Activated T-helper 17 cell treated with anti-CD3 and anti-CD28 coated beads, Interleukin-2, amount 50 U/mL, for 72 hours (primary cell): ENCODE measurements around the gene SLC26A11. TPM values are rescaled to one million over a fixed set of nuclear protein-coding genes. Genes with fewer than 3 reads are reported as not detected.

Source experiments
- ATAC-seq: fragments of 150-1000 bp; cut with Tn5 transposase; replicated peaks from 2 replicates; pipeline ENCODE4 v1.10.0; 2021; ENCODE audit warnings: mild to moderate bottlenecking, moderate library complexity
- H3K27ac Mint-ChIP-seq: one replicate; pipeline ENCODE4 v1.8.0; 2022; ENCODE audit warnings: mixed read lengths
- H3K27me3 Mint-ChIP-seq: one replicate; pipeline ENCODE4 v1.8.0; 2022; ENCODE audit warnings: mixed read lengths
- H3K36me3 Mint-ChIP-seq: one replicate; pipeline ENCODE4 v1.8.0; 2022; ENCODE audit warnings: low read depth, mild to moderate bottlenecking, mixed read lengths
- H3K4me1 Mint-ChIP-seq: one replicate; pipeline ENCODE4 v1.8.0; 2022; ENCODE audit warnings: mixed read lengths
- H3K4me3 Mint-ChIP-seq: one replicate; pipeline ENCODE4 v1.8.0; 2022; ENCODE audit warnings: mild to moderate bottlenecking, mixed read lengths
- H3K9me3 Mint-ChIP-seq: one replicate; pipeline ENCODE4 v1.8.0; 2022; ENCODE audit warnings: mixed read lengths
- total RNA-seq, 2 donors: library from RNA; stranded (reverse); gene quantifications; one replicate each; pipeline ENCODE4 v1.2.3, GENCODE V29; 2022

The SLC26A11 gene
- total RNA-seq, 2 donors from 2014 or later, result 23.5 to 37.3 TPM

DNA sequence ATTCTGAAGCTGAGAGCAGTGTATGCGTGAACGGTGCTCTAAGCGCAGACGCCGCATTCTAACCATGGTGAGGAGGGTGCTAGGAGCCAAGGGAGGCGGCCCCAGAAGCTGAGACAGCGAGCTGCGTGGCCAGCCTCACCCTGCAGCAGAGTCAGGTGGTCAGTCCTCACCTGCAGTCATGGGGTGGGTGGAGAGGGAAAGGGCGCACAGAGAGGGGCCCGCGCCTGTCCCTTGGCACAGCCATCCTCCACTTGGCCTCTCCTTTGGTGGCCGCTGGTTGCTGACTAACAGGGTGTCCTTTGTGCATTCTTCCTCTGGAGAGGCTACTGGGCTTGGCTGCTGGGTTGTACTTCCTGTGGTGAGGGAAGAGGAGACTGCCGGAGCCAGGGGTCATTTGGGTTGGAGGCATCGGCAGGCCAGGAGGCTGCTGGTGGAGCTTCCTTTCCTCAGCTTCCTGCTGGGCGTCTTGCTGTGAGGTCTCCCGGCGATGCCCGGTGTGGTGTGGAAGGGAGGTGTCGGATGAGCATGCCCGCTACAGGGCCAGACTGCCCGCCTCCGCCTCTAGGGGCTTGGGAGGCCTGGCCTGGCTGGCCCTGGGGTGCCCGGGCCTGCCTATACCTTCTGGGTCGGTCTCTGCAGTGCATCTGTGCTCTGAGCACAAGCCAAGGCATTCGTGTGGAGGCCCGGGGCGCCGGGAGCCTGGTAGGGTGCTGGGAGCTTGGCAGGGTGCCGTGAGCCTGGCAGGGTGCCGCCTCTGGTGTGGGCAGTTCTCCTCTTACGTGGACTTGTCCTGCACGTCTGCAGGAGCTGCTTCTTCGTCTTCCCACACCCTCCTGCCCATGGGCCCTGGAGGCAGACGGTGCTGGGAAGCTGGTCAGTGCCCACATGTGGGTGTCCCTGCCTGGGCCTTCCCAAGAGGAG, 57.8 kb downstream of the SLC26A11 start:
- Mint-ChIP-seq H3K27me3 (no peaks in the 10 kb centered on the region), H3K4me3 (no peak overlapping the region), H3K36me3 (no peaks in the 10 kb centered on the region), H3K27ac (peak overlapping the region; percentile 54), H3K4me1 (peaks cover 23% of the 10 kb centered on the region), H3K9me3 (no peaks in the 10 kb centered on the region)
- ATAC-seq, result peak; percentile 13

DNA sequence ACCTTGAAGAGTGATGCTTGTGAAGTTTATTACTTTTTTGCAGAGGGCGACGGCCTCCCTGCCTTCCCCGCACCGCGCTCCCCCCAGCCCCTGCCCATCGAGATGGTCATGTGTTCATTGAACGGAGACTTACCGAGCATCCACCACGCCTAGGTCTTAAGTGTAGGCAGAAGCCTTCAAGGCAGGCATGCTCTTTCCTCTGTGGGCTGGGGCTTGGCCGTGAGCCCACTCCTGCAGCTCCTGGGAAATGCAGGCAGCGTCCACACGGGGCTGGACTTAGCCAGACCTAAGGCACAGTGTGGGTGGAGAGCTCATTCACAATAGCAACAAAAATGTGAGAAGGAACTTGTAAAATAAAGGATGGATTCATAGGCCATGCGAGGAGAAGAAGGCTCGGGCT, 59.7 kb downstream of the SLC26A11 start:
- no peak for ATAC-seq
- Mint-ChIP-seq H3K36me3 (no peaks in the 10 kb centered on the region), H3K4me3 (no peak overlapping the region), H3K4me1 (peaks cover 18% of the 10 kb centered on the region), H3K27ac (peak overlapping the region; percentile 64), H3K27me3 (no peaks in the 10 kb centered on the region), H3K9me3 (no peaks in the 10 kb centered on the region)

DNA sequence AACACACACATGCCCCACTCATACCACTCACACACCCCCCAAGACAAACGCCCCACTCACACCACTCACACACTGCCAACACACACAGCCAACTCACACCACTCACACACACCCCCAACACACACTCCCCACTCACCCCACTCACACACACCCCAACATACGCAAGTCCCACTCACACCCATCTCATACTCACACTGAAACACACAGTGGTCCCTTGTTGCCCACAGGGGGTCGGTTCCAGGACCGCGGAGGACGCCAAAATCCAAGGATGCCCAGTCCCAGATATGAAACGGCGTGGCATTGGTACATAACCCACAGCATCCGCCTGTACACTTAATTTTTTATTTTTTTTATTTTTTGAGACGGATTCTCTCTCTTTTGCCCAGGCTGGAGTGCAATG, 61.3 kb downstream of the SLC26A11 start:
- Mint-ChIP-seq H3K9me3 (no peaks in the 10 kb centered on the region), H3K27ac (no peak overlapping the region), H3K4me3 (no peak overlapping the region), H3K4me1 (peaks cover 10% of the 10 kb centered on the region), H3K27me3 (no peaks in the 10 kb centered on the region), H3K36me3 (no peaks in the 10 kb centered on the region)
- no peak for ATAC-seq

DNA sequence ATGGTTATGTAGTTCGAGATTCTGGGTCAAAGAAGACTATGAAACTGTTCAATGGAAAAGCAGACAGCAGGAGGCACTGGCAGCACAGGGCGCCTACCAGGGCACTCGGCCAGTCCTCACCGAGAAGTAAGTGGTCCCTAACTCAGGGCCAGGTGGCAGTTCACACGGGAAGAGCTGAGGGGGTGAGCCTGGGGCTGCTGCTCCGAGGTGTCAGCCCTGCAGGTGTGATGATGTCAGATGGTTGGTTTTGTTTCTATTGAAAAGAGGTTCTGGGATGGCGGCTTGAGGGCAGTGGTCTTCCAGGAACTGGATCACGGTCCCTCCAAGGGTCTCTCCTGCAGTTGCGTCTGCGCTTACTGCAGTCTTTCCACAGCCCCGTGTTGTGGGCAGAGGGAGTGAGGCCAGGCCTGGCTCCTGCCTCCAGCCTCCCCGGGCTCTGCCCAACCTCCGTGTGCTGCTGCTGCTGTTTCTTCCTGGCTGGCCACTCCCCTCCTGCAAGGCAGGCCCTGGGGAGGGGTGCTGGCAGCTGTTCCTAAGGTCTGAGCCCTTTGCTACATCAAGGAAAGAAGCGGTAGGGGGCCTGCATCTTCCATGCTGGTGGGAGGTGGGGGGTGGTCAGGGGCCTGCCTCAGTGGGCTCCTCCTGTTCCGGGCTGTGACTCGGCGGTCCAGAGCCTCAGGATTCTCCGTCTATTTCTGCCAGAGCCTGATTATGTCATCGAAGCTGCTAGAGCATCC, 63.1 kb downstream of the SLC26A11 start:
- Mint-ChIP-seq H3K27ac (peak overlapping the region; percentile 48), H3K9me3 (no peaks in the 10 kb centered on the region), H3K27me3 (no peaks in the 10 kb centered on the region), H3K36me3 (peaks cover 2% of the 10 kb centered on the region), H3K4me3 (no peak overlapping the region), H3K4me1 (peaks cover 9% of the 10 kb centered on the region)
- ATAC-seq, result no peak

DNA sequence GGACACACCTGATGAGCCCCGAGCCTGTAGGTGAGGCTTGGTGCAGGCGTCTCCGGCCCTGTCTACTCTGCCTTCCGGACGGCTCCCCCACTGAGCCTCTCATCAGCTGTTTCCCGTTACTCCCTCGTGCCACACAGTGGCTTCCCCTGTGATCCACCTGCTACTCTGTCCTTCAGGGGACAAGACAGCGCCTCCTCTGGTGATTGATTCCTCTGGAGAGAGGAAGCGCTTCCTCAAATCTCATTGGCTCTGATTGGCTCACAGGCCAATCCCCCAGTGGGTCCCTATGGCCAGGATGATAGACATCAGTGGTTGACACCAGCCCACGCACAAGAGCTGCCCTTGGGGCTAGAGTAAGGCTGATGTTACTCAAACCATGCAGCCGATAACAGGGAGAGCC, 64.4 kb downstream of the SLC26A11 start:
- no peak overlapping the region for H3K4me3 Mint-ChIP-seq
- H3K36me3 Mint-ChIP-seq, result peaks cover 15% of the 10 kb centered on the region
- ATAC-seq, result peak; percentile 23
- H3K27me3 Mint-ChIP-seq, result no peaks in the 10 kb centered on the region
- no peaks in the 10 kb centered on the region for H3K9me3 Mint-ChIP-seq
- H3K27ac Mint-ChIP-seq, result peak overlapping the region; percentile 79
- peaks cover 9% of the 10 kb centered on the region for H3K4me1 Mint-ChIP-seq

DNA sequence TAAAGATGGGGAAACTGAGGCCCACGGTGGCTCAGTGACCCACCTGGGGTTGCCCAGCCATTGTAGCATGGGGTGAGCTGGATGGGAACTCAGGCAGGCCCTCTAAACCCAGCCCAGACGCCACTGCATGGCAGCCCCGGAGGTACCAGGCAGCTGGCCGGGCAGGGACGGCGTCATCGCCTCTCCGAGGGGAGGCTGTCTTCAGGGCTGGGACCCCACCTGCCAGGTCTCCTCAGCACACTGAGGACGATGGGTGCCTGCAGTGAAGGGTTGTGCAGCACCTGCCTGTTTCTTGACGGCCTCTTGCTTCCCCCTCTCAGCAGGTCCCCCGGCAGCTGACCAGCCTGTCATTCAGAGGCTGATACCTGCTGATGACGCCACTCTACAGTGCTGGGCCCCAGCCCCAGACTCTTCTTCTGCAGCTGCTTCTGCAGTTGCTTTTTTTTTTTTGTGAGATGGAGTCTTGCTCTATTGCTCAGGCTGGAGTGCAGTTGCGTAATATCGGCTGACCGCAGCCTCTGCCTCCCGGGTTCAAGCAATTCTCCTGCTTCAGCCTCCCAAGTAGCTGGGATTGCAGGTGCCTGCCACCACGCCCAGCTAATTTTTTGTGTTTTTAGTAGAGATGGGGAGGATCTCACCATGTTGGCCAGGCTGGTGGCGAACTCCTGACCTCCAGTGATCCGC, 65.2 kb downstream of the SLC26A11 start:
- Mint-ChIP-seq H3K36me3 (peaks cover 23% of the 10 kb centered on the region), H3K27me3 (no peaks in the 10 kb centered on the region), H3K4me3 (no peak overlapping the region), H3K9me3 (no peaks in the 10 kb centered on the region), H3K4me1 (peaks cover 4% of the 10 kb centered on the region), H3K27ac (no peak overlapping the region)
- peak; percentile 8 for ATAC-seq

DNA sequence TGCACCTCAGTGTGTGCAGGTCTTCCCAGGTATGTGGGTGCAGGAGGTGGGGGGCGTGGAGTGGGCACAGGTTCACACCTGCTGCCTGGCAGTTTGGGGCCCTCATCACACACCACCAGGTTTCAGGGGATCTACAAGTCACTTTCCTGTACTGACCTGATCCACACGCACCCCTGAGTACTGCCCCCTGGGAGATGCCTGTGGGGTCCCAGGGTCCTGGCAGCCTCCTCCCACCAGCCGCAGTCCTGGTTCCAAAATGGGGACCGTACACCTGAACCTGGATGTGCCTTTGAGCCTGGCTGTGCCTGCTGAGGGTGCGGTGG, 66.4 kb downstream of the SLC26A11 start:
- H3K27ac Mint-ChIP-seq, result peak overlapping the region; percentile 28
- H3K4me3 Mint-ChIP-seq, result no peak overlapping the region
- peaks cover 4% of the 10 kb centered on the region for H3K4me1 Mint-ChIP-seq
- H3K36me3 Mint-ChIP-seq, result peaks cover 35% of the 10 kb centered on the region
- no peaks in the 10 kb centered on the region for H3K9me3 Mint-ChIP-seq
- ATAC-seq, result no peak
- no peaks in the 10 kb centered on the region for H3K27me3 Mint-ChIP-seq

DNA sequence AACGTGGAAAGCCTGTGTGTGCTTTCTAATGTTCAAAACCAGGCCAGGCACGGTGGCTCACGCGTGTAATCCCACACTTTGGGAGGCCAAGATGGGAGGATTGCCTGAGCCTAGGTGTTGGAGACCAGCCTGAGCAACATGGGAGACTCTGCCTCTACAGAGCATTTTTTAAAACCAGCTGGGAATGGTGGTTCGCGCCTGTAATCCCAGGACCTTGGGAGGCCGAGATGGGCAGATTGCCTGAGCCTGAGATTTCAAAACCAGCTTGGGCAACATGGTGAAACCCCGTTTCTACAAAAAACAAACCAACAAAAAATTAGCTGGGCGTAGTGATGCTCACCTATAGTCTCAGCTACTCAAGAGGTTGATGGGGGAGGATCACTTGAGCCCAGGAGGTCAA, 66.8 kb downstream of the SLC26A11 start:
- Mint-ChIP-seq H3K4me1 (peaks cover 4% of the 10 kb centered on the region), H3K4me3 (no peak overlapping the region), H3K9me3 (no peaks in the 10 kb centered on the region), H3K36me3 (peaks cover 40% of the 10 kb centered on the region), H3K27me3 (no peaks in the 10 kb centered on the region), H3K27ac (peak overlapping the region; percentile 69)
- no peak for ATAC-seq

DNA sequence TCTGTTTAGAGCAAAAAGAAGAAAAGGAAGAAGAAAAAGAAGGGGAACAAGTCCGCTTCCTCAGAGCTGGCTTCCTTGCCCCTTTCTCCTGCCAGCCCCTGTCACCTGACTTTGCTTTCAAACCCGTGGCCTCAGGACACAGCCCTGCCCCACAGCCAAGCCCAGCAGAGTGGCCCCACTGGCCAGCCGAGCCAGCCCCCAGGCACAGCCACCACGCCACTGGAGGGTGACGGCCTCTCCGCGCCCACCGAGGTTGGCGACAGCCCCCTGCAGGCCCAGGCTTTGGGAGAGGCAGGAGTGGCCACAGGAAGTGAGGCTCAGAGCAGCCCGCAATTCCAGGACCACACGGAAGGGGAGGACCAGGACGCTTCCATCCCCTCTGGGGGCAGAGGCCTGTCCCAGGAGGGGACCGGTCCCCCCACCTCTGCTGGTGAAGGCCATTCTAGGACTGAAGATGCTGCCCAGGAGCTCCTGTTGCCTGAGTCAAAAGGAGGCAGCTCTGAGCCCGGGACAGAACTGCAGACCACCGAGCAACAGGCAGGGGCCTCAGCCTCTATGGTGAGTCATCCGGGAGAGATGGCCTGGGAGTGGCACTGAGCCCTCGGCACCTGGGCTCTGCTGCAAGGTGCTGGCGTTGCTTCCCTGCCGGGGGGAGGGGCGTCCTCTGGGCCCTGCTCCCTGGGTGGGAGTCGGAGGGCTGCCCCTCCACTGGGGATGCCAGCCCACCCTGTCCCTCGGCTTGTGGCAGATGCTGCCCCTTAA, 67.8 kb downstream of the SLC26A11 start:
- peaks cover 49% of the 10 kb centered on the region for H3K36me3 Mint-ChIP-seq
- peak overlapping the region; percentile 69 for H3K27ac Mint-ChIP-seq
- no peak for ATAC-seq
- H3K27me3 Mint-ChIP-seq, result no peaks in the 10 kb centered on the region
- no peaks in the 10 kb centered on the region for H3K9me3 Mint-ChIP-seq
- no peak overlapping the region for H3K4me3 Mint-ChIP-seq
- peaks cover 4% of the 10 kb centered on the region for H3K4me1 Mint-ChIP-seq

DNA sequence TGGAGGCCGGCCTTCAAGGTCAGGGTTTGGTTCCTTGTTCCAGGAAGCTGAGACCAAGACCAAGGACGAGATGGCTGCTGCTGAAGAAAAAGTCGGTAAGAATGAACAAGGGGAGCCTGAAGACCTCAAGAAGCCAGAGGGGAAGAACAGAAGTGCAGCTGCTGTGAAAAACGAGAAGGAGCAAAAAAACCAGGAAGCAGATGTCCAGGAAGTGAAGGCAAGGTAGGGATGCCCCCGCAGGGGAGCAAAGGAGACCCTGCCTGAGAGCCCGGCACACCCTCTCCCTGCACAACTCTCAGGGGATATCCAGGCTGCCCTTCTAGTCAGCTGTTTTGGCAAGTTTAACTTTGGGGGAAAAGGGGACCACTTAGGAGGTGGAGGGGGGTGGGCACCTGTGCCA, 69.4 kb downstream of the SLC26A11 start:
- no peak overlapping the region for H3K4me3 Mint-ChIP-seq
- H3K4me1 Mint-ChIP-seq, result peaks cover 8% of the 10 kb centered on the region
- H3K27me3 Mint-ChIP-seq, result no peaks in the 10 kb centered on the region
- no peaks in the 10 kb centered on the region for H3K9me3 Mint-ChIP-seq
- no peak for ATAC-seq
- H3K27ac Mint-ChIP-seq, result peak overlapping the region; percentile 78
- peaks cover 65% of the 10 kb centered on the region for H3K36me3 Mint-ChIP-seq

DNA sequence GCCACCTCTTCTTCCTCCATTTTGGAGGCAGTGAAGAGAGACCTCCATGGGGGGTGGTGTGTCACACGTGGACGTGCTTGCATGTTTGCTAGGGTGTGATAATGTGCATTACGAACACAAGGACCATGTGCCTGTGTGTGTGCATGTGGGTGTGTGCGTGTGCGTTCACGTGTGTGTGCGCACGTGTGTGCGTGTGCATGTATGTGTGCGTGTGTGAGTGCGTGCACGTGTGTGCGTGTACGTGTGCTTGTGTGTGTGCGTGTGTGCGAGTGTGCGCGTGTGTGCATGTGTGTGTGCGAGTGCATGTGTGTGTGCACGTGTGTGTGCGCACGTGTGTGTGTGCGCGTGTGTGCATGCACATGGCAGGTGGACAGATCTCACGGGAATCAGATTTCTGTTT, 69.9 kb downstream of the SLC26A11 start:
- no peak overlapping the region for H3K27ac Mint-ChIP-seq
- ATAC-seq, result no peak
- H3K4me3 Mint-ChIP-seq, result no peak overlapping the region
- no peaks in the 10 kb centered on the region for H3K9me3 Mint-ChIP-seq
- peaks cover 71% of the 10 kb centered on the region for H3K36me3 Mint-ChIP-seq
- H3K4me1 Mint-ChIP-seq, result peaks cover 6% of the 10 kb centered on the region
- H3K27me3 Mint-ChIP-seq, result no peaks in the 10 kb centered on the region

DNA sequence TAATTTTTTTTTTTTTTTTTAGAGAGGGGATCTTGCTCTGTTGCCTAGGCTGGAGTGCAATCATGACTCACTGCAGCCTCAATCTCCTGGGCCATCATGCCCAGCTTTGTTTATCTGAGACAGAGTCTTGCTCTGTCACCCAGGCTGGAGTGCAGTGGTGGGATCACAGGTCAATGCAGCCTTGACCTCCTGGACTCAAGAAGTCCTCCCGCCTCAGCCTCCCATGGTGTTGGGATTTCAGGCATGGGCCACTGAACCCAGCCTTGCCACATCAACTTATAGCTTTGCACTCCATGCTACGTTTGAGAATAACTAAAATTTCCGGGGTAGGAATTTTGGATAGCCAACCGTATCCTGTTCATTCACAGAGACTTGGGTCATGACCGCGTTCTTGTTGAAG, 71.0 kb downstream of the SLC26A11 start:
- H3K27me3 Mint-ChIP-seq, result no peaks in the 10 kb centered on the region
- peaks cover 82% of the 10 kb centered on the region for H3K36me3 Mint-ChIP-seq
- H3K4me1 Mint-ChIP-seq, result peaks cover 6% of the 10 kb centered on the region
- no peaks in the 10 kb centered on the region for H3K9me3 Mint-ChIP-seq
- H3K27ac Mint-ChIP-seq, result peak overlapping the region; percentile 71
- no peak overlapping the region for H3K4me3 Mint-ChIP-seq
- ATAC-seq, result no peak

DNA sequence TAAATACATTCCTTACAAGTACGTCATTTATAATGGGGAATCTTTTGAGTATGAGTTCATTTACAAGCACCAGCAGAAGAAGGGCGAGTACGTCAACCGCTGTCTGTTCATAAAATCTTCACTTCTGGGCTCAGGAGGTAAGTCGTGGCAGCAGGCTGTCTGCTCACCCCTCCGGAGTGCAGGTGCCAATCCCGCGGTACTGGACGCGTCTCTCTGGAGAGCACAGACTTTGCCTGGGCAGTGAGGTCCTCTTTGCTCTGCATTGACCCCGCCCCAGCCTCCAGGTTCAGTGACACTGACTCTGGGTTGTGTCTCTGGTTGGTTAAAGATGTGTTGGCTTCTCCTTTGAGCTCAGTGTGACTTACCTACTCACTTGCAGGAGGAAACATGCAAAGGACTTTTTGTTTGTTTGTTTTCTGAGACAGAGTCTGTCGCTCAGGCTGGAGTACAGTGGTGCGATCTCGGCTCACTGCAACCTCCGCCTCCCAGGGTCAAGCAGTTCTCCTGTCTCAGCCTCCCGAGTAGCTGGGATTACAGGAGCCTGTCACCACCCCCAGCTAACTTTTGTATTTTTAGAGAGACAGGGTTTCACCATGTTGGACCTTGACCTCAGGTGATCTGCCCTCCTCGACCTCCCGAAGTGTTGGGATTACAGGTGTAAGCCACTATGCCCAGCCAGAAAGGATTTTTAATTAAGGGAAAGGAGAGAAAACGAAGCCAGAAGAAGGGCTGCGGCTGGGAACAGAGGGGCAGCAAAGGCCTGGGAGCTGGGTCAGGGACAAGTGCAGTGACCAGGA, 71.7 kb downstream of the SLC26A11 start:
- Mint-ChIP-seq H3K36me3 (peaks cover 88% of the 10 kb centered on the region), H3K9me3 (no peaks in the 10 kb centered on the region), H3K27ac (peak overlapping the region; percentile 71), H3K4me3 (no peak overlapping the region), H3K4me1 (peaks cover 6% of the 10 kb centered on the region), H3K27me3 (no peaks in the 10 kb centered on the region)
- no peak for ATAC-seq
